B cell (primary cell): ENCODE data around the gene PTGS2. TPM values are rescaled to one million over a fixed set of nuclear protein-coding genes. Genes with fewer than 3 reads are reported as not detected.

ENCODE experiments used
- ATAC-seq: fragments of 200-7000 bp; cut with Tn5 transposase; one replicate; pipeline ENCODE4 v1.10.0; 2021; ENCODE audit warnings: low read depth, mild to moderate bottlenecking, moderate number of reproducible peaks, moderate library complexity
- CTCF ChIA-PET: fragments of 350-600 bp; sonication (Branson Sonifier 250); formaldehyde crosslinking; loops from one replicate; lab custom pipeline; 2021; ENCODE audit warnings: antibody characterized with exemption, inconsistent platforms; lab: Charles Lee
- POLR2A ChIA-PET: fragments of 350-600 bp; sonication (Branson Sonifier 250); formaldehyde crosslinking; loops from one replicate; lab custom pipeline; 2021; ENCODE audit warnings: antibody characterized with exemption; lab: Charles Lee
- DNase-seq: peaks from one replicate; pipeline ENCODE4 v3.0.0; 2013
- H2AFZ ChIP-seq: 2 replicates; pipeline ENCODE4 v1.6.1; 2012; ENCODE audit warnings: mild to moderate bottlenecking, low read depth, low read length; ENCODE audit not compliant: insufficient read depth, poor library complexity, severe bottlenecking
- H3K27ac ChIP-seq, 2 donors: 1 replicate in 1 of 2; 2 replicates in 1 of 2; pipeline ENCODE4 v1.5.1; 2012 to 2013; ENCODE audit warnings: low read length in 2 of 2, mild to moderate bottlenecking in 2 of 2, moderate library complexity in 1 of 2
- H3K27me3 ChIP-seq, 4 experiments: fragments of 200-600 bp in 1 of 4; sonication (generic) in 1 of 4; replicated peaks in 1 of 4; 1 replicate in 2 of 4; 2 replicates in 2 of 4; pipeline versions ENCODE4 v1.6.1 to v1.7.0; 2013 to 2016; ENCODE audit warnings: low read length in 3 of 4, mild to moderate bottlenecking in 2 of 4, mixed read lengths in 1 of 4, moderate library complexity in 1 of 4; ENCODE audit not compliant: insufficient read depth in 4 of 4, control insufficient read depth in 3 of 4; ENCODE audit errors: control extremely low read depth in 1 of 4
- H3K36me3 ChIP-seq, 2 experiments: replicated peaks in 1 of 2; 1 replicate in 1 of 2; 2 replicates in 1 of 2; pipeline versions ENCODE4 v1.6.1 to v1.7.1; 2013; ENCODE audit warnings: low read length in 1 of 2; ENCODE audit not compliant: insufficient read depth in 2 of 2, control insufficient read depth in 1 of 2; ENCODE audit errors: control extremely low read depth in 1 of 2, extremely low read depth in 1 of 2
- H3K4me1 ChIP-seq, 2 donors: fragments of 200-600 bp in 1 of 2; sonication (generic) in 1 of 2; 1 replicate in 1 of 2; 2 replicates in 1 of 2; pipeline versions ENCODE4 v1.5.1 to v1.6.1; 2013 to 2017; ENCODE audit warnings: low read length in 2 of 2; ENCODE audit not compliant: control insufficient read depth in 2 of 2, insufficient read depth in 2 of 2
- H3K4me2 ChIP-seq: replicated peaks from 2 replicates; pipeline ENCODE3; 2012; ENCODE audit warnings: mild to moderate bottlenecking, low read depth, low read length; ENCODE audit not compliant: poor library complexity, severe bottlenecking
- H3K4me3 ChIP-seq, 5 experiments: fragments of 200-600 bp in 1 of 5; sonication (generic) in 1 of 5; 1 replicate in 3 of 5; 2 replicates in 2 of 5; pipeline versions ENCODE4 v1.5.1 to v1.7.0; 2011 to 2016; ENCODE audit warnings: low read length in 4 of 5, mild to moderate bottlenecking in 4 of 5, low read depth in 2 of 5, control low read depth in 1 of 5, moderate library complexity in 1 of 5; ENCODE audit not compliant: insufficient read depth in 1 of 5; ENCODE audit errors: control extremely low read depth in 1 of 5, extremely low read depth in 1 of 5
- H3K79me2 ChIP-seq: fragments of 200-600 bp; sonication (generic); one replicate; pipeline ENCODE4 v1.6.0; 2016; ENCODE audit warnings: low read length; ENCODE audit not compliant: control insufficient read depth, insufficient read depth
- H3K9ac ChIP-seq: fragments of 200-600 bp; sonication (generic); 2 replicates; pipeline ENCODE4 v1.6.1; 2017; ENCODE audit warnings: mild to moderate bottlenecking, low read length, moderate library complexity
- H3K9me3 ChIP-seq, 3 donors: one replicate each; pipeline versions ENCODE4 v1.6.1 to v1.7.1; 2013; ENCODE audit warnings: low read length in 2 of 3; ENCODE audit not compliant: control insufficient read depth in 2 of 3, insufficient read depth in 1 of 3; ENCODE audit errors: control extremely low read depth in 1 of 3
- H4K20me1 ChIP-seq: 2 replicates; pipeline ENCODE4 v1.6.0; 2012; ENCODE audit warnings: mild to moderate bottlenecking, low read length; ENCODE audit not compliant: insufficient read depth, control insufficient read depth, poor library complexity, severe bottlenecking
- H3K27ac Mint-ChIP-seq: one replicate; pipeline ENCODE4 v1.8.0; 2021; ENCODE audit warnings: mixed read lengths
- H3K27me3 Mint-ChIP-seq: one replicate; pipeline ENCODE4 v1.8.0; 2021; ENCODE audit warnings: mixed read lengths
- H3K4me1 Mint-ChIP-seq: one replicate; pipeline ENCODE4 v1.8.0; 2021; ENCODE audit warnings: mixed read lengths
- H3K4me3 Mint-ChIP-seq: one replicate; pipeline ENCODE4 v1.8.0; 2021; ENCODE audit warnings: mixed read lengths
- H3K9me3 Mint-ChIP-seq: one replicate; pipeline ENCODE4 v1.8.0; 2022; ENCODE audit warnings: mixed read lengths; ENCODE audit not compliant: insufficient read depth
- CTCF ChIP-seq: fragments of 200-600 bp; IDR thresholded peaks from one replicate; pipeline ENCODE4 v1.8.0; 2022; ENCODE audit warnings: antibody characterized with exemption, mild to moderate bottlenecking
- EZH2 ChIP-seq: IDR thresholded peaks from 2 replicates; pipeline ENCODE4 v1.6.1; 2012; ENCODE audit warnings: borderline replicate concordance, low read depth, mild to moderate bottlenecking, moderate library complexity, low read length; ENCODE audit not compliant: insufficient read depth, poor library complexity, severe bottlenecking
- WGBS: methylation state at CpG from one replicate; pipeline ENCODE4 v1.1.5; 2013; ENCODE audit warnings: missing lambda C conversion rate; ENCODE audit not compliant: insufficient coverage; 5-methylcytosine and 5-hydroxymethylcytosine counted together
- intact Hi-C: fragments of 100-400 bp; cut with micrococcal nuclease; formaldehyde crosslinking; loops from one replicate; pipeline ENCODE4 v1.10.0; 2022
- polyA plus RNA-seq: library from polyadenylated mRNA; depleted of rRNA; stranded (reverse); fragments of >200 nt; gene quantifications from 2 replicates; pipeline ENCODE4 v1.2.3, GENCODE V29; 2012
- total RNA-seq, 2 donors: library from RNA; stranded (reverse); fragments of 120-200 nt in 1 of 2; gene quantifications; 1 replicate in 1 of 2; 2 replicates in 1 of 2; pipeline versions ENCODE4 v1.2.3 to v1.2.4, GENCODE V29; 2013 to 2022

PTGS2 gene
- total and polyA plus RNA-seq, 2 donors (not counting 1 experiment from before 2014, with no cell fraction given), result 0.85 TPM; not detected in 1

- ATAC-seq, result no peak
- no peak overlapping the region for H3K27ac ChIP-seq
- no peaks in the 10 kb centered on the region for H3K79me2 ChIP-seq
- Mint-ChIP-seq H3K4me3 (no peak overlapping the region), H3K9me3 (peaks cover under 1% of the 10 kb centered on the region), H3K27ac (no peak overlapping the region), H3K27me3 (peaks cover 45% of the 10 kb centered on the region), H3K4me1 (peaks cover 15% of the 10 kb centered on the region)
- H3K4me3 ChIP-seq, result no peak overlapping the region
- H4K20me1 ChIP-seq, result no peaks in the 10 kb centered on the region
- no peak overlapping the region for H2AFZ ChIP-seq
- WGBS, result no CpG with 5 or more reads among the region's 2 CpGs
- TF ChIP-seq EZH2 (no peak), CTCF (no peak)
- peaks cover 0 to 26% (median 13%) of the 10 kb centered on the region in 4 experiments for H3K27me3 ChIP-seq
- peaks cover 0 to 1% (median 0%) of the 10 kb centered on the region in 3 donors for H3K9me3 ChIP-seq
- no peak overlapping the region for H3K9ac ChIP-seq
- ChIA-PET POLR2A (no interaction called here), CTCF (no interaction called here)
- peaks cover 11 to 15% of the 10 kb centered on the region in 2 donors for H3K4me1 ChIP-seq
- intact Hi-C loops, result no loop called here
- no peaks in the 10 kb centered on the region for H3K36me3 ChIP-seq
- no peak for DNase-seq
- H3K4me2 ChIP-seq, result no peak overlapping the region
Measured at GRCh38 chr1:186681801-186682200, 1.6 kb upstream of the PTGS2 start.

- Histone ChIP-seq H3K27me3 (peaks cover 0 to 26% (median 13%) of the 10 kb centered on the region in 4 experiments), H3K36me3 (no peaks in the 10 kb centered on the region), H3K4me3 (peak overlapping the region in 2 of 5 experiments; percentile 38 to 47), H2AFZ (peak overlapping the region; percentile 70), H3K9ac (peak overlapping the region; percentile 51), H3K4me1 (peaks cover 11 to 15% of the 10 kb centered on the region in 2 donors), H3K9me3 (peaks cover 0 to 1% (median 0%) of the 10 kb centered on the region in 3 donors), H4K20me1 (no peaks in the 10 kb centered on the region), H3K27ac (no peak overlapping the region), H3K79me2 (no peaks in the 10 kb centered on the region), H3K4me2 (peak overlapping the region; percentile 66)
- DNase-seq (no peak), ATAC-seq (no peak)
- POLR2A ChIA-PET, result no interaction called here
- TF ChIP-seq CTCF, result no peak
- Mint-ChIP-seq H3K27me3 (peaks cover 45% of the 10 kb centered on the region), H3K4me1 (peaks cover 15% of the 10 kb centered on the region), H3K9me3 (no peaks in the 10 kb centered on the region), H3K27ac (no peak overlapping the region), H3K4me3 (peak overlapping the region; percentile 71)
- intact Hi-C loops, result no loop called here
- WGBS, result 46% methylated on average over 4 of the region's 9 CpGs
- CTCF ChIA-PET, result no interaction called here
Measured at GRCh38 chr1:186681121-186681520, 898 bp upstream of the PTGS2 start.
